Sigmoid colon (tissue), 7 donors: ENCODE results near the gene PLCL1. TPM values are rescaled to one million over a fixed set of nuclear protein-coding genes. Genes with fewer than 3 reads are reported as not detected.
A peak's percentile ranks its signal among the peaks of the same experiment; 100 is the strongest.

Source experiments
- DNase-seq: peaks from one replicate; pipeline ENCODE4 v3.0.0-alpha.2; 2019
- H3K27ac ChIP-seq, 4 donors: fragments of 200-600 bp; sonication (generic); one replicate each; pipeline ENCODE4 v1.5.1; 2016 to 2019; ENCODE audit warnings: mild to moderate bottlenecking in 1 of 4
- H3K27me3 ChIP-seq, 3 donors: fragments of 200-600 bp; sonication (generic); one replicate each; pipeline ENCODE4 v1.5.1; 2019; ENCODE audit warnings: mild to moderate bottlenecking in 1 of 3
- H3K36me3 ChIP-seq, 4 donors: fragments of 200-600 bp; sonication (generic); one replicate each; pipeline ENCODE4 v1.5.1; 2016 to 2019
- H3K4me1 ChIP-seq, 4 donors: fragments of 200-600 bp; sonication (generic); one replicate each; pipeline ENCODE4 v1.5.1; 2017 to 2019
- H3K4me3 ChIP-seq, 4 donors: fragments of 200-600 bp; sonication (generic); one replicate each; pipeline ENCODE4 v1.5.1; 2017 to 2019; ENCODE audit warnings: mild to moderate bottlenecking in 2 of 4, moderate library complexity in 1 of 4
- H3K9me3 ChIP-seq, 4 donors: fragments of 200-600 bp in 3 of 4; sonication (generic) in 3 of 4; one replicate each; pipeline versions ENCODE4 v1.5.1 to v1.6.1; 2013 to 2019
- CTCF ChIP-seq, 4 experiments: fragments of 450-650 bp in 3 of 4; fragments of 200-600 bp in 1 of 4; IDR thresholded peaks; one replicate each; pipeline ENCODE4 v1.5.1; 2016 to 2019; ENCODE audit warnings: antibody characterized with exemption in 4 of 4, mild to moderate bottlenecking in 3 of 4, moderate library complexity in 2 of 4
- EP300 ChIP-seq, 4 donors: sonication (generic); formaldehyde crosslinking; IDR thresholded peaks; one replicate each; pipeline ENCODE4 v1.6.1; 2017; ENCODE audit warnings: antibody characterized with exemption in 4 of 4
- POLR2A ChIP-seq, 2 donors: fragments of 450-650 bp; IDR thresholded peaks; one replicate each; pipeline ENCODE4 v1.6.1; 2016; ENCODE audit warnings: antibody characterized with exemption in 2 of 2, mild to moderate bottlenecking in 2 of 2, moderate library complexity in 2 of 2
- POLR2AphosphoS5 ChIP-seq, 4 donors: sonication (generic); formaldehyde crosslinking; IDR thresholded peaks; one replicate each; pipeline ENCODE4 v1.6.1; 2017; ENCODE audit warnings: antibody characterized with exemption in 4 of 4
- WGBS, 2 donors: extraction: QIAGEN DNeasy Blood & Tissue Kit; methylation state at CpG; one replicate each; pipeline ENCODE4 v1.1.7; 2013; 5-methylcytosine and 5-hydroxymethylcytosine counted together
- intact Hi-C: fragments of 100-400 bp; cut with DNase I; formaldehyde crosslinking; loops from one replicate; pipeline ENCODE4 v1.15.1; 2023
- polyA plus RNA-seq, 3 donors: library from polyadenylated mRNA; stranded (reverse); fragments of 200-250 nt; gene quantifications; one replicate each; pipeline ENCODE4 v1.2.3, GENCODE V29; 2013
- total RNA-seq, 4 donors: library from RNA; depleted of rRNA; stranded (reverse); fragments of >200 nt; gene quantifications; one replicate each; pipeline ENCODE4 v1.1.0, GENCODE V29; 2016
- donor health status: healthy with polysubstance abuse.
- donor health status: Bipolar disorder and iron deficiency.
- donor health status: healthy.

PLCL1 gene
- total and polyA plus RNA-seq, 7 donors, result 0.69 to 20.0 (median 13.6) TPM

- H3K36me3 ChIP-seq, result no peaks in the 10 kb centered on the region
- no peaks in the 10 kb centered on the region for H3K27me3 ChIP-seq
- peaks cover 0 to 15% (median 3%) of the 10 kb centered on the region in 4 donors for H3K4me1 ChIP-seq
- H3K4me3 ChIP-seq, result peak overlapping the region in 3 of 4 donors; percentile 2 to 18 (median 15)
- no peaks in the 10 kb centered on the region for H3K9me3 ChIP-seq
- TF ChIP-seq CTCF (IDR thresholded peaks at IDR 0.05), result no peak
- no peak for TF ChIP-seq POLR2AphosphoS5 (IDR thresholded peaks at IDR 0.05)
- no peak for TF ChIP-seq EP300 (IDR thresholded peaks at IDR 0.05)
- TF ChIP-seq POLR2A (IDR thresholded peaks at IDR 0.05), result no peak
- intact Hi-C loops, result no loop called here
- DNase-seq, result no peak
- WGBS, 2 donors, result 75 to 89% methylated on average over 2 of the region's 2 CpGs
- peak overlapping the region; percentile 6 to 56 (median 40) for H3K27ac ChIP-seq
Measured at GRCh38 chr2:197838579-197838978, 34.2 kb downstream of the PLCL1 start.

DNA sequence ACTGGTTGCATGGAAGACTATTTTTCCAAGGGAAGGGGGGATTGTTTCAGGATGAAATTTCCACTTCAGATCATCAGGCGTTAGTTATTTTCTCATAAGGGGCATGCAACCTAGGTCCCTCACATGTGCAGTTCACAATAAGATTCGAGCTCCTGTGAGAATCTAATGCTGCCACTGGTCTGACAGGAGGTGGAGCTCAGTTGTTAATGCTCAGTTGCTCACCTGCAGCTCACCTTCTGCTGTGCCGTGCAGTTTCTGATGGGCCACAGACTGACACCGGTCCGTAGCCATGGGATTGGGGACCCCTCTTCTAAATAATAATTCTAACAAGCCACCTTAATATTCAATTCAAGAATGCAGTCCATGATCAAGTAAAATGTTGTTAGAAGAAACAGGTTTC lies 34.9 kb downstream of the PLCL1 start:
- no peaks in the 10 kb centered on the region for H3K27me3 ChIP-seq
- H3K36me3 ChIP-seq, result no peaks in the 10 kb centered on the region
- peak overlapping the region in 1 of 4 donors; percentile 56 for H3K27ac ChIP-seq
- TF ChIP-seq EP300 (IDR thresholded peaks at IDR 0.05), result no peak
- no peak for TF ChIP-seq CTCF (IDR thresholded peaks at IDR 0.05)
- TF ChIP-seq POLR2A (IDR thresholded peaks at IDR 0.05), result no peak
- no peak for TF ChIP-seq POLR2AphosphoS5 (IDR thresholded peaks at IDR 0.05)
- peaks cover 0 to 15% (median 3%) of the 10 kb centered on the region in 4 donors for H3K4me1 ChIP-seq
- WGBS, 2 donors, result 85 to 90% methylated on average over 5 of the region's 5 CpGs
- no peak overlapping the region for H3K4me3 ChIP-seq
- H3K9me3 ChIP-seq, result no peaks in the 10 kb centered on the region
- intact Hi-C loops, result no loop called here
- DNase-seq, result no peak

GRCh38 chr2:197839856-197840255 lies 35.5 kb downstream of the PLCL1 start:
- H3K4me1 ChIP-seq, result peaks cover 0 to 15% (median 3%) of the 10 kb centered on the region in 4 donors
- no peaks in the 10 kb centered on the region for H3K9me3 ChIP-seq
- intact Hi-C loops, result no loop called here
- no peaks in the 10 kb centered on the region for H3K27me3 ChIP-seq
- no peak overlapping the region for H3K4me3 ChIP-seq
- no peaks in the 10 kb centered on the region for H3K36me3 ChIP-seq
- H3K27ac ChIP-seq, result no peak overlapping the region
- TF ChIP-seq POLR2A (IDR thresholded peaks at IDR 0.05) (no peak), EP300 (IDR thresholded peaks at IDR 0.05) (no peak), CTCF (IDR thresholded peaks at IDR 0.05) (no peak), POLR2AphosphoS5 (IDR thresholded peaks at IDR 0.05) (no peak)
- no peak for DNase-seq

DNA sequence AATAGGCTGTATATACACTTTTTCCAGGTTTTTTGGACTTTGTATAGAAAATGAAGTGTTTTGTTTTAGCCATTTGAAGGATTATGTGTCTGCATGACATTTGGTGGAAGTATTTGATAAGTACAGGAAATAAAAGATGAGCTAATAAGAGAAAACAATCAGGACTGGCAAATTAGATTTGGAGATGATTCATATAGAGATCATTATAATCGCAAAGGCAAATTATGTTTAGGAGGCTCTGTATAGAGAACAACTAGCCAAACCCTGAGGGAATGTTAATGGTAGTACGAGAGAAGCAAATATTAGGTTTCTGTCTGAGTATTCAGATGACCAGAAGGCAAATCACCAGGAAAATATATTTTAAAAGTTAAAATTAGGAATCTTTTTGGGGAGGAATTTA lies 41.7 kb downstream of the PLCL1 start:
- TF ChIP-seq POLR2AphosphoS5 (IDR thresholded peaks at IDR 0.05) (no peak), POLR2A (IDR thresholded peaks at IDR 0.05) (no peak), CTCF (IDR thresholded peaks at IDR 0.05) (no peak), EP300 (IDR thresholded peaks at IDR 0.05) (no peak)
- Histone ChIP-seq H3K4me3 (no peak overlapping the region), H3K27me3 (no peaks in the 10 kb centered on the region), H3K4me1 (peaks cover 0 to 21% (median 16%) of the 10 kb centered on the region in 4 donors), H3K36me3 (no peaks in the 10 kb centered on the region), H3K27ac (peak overlapping the region in 1 of 4 donors; percentile 27), H3K9me3 (no peaks in the 10 kb centered on the region)
- no peak for DNase-seq
- WGBS, 2 donors, result 90 to 91% methylated on average over 2 of the region's 2 CpGs
- intact Hi-C loops, result no loop called here

GRCh38 chr2:197846777-197847176 lies 42.4 kb downstream of the PLCL1 start:
- no peak overlapping the region for H3K4me3 ChIP-seq
- no peak for TF ChIP-seq EP300 (IDR thresholded peaks at IDR 0.05)
- TF ChIP-seq POLR2AphosphoS5 (IDR thresholded peaks at IDR 0.05), result no peak
- no peak for TF ChIP-seq CTCF (IDR thresholded peaks at IDR 0.05)
- no peak for TF ChIP-seq POLR2A (IDR thresholded peaks at IDR 0.05)
- no peaks in the 10 kb centered on the region for H3K36me3 ChIP-seq
- no peak for DNase-seq
- H3K9me3 ChIP-seq, result no peaks in the 10 kb centered on the region
- WGBS, 2 donors, result 78 to 80% methylated on average over 3 of the region's 3 CpGs
- intact Hi-C loops, result no loop called here
- no peaks in the 10 kb centered on the region for H3K27me3 ChIP-seq
- H3K4me1 ChIP-seq, result peaks cover 0 to 28% (median 17%) of the 10 kb centered on the region in 4 donors
- H3K27ac ChIP-seq, result peak overlapping the region in 1 of 4 donors; percentile 27
